IMR-90 (cell line): ENCODE measurements around the gene EYS. TPM values are rescaled to one million over a fixed set of nuclear protein-coding genes. Genes with fewer than 3 reads are reported as not detected.

ENCODE experiments used
- ATAC-seq: fragments of 200-7000 bp; cut with Tn5 transposase; 2 replicates; pipeline ENCODE4 v1.9.1; 2020; ENCODE audit warnings: low read depth, mild to moderate bottlenecking, moderate library complexity
- BruUV-seq: library from RNA; stranded (reverse); fragments of 400-500 nt; replicated peaks from 2 replicates; lab custom pipeline; 2021; lab: Mats Ljungman, UMichigan
- CTCF ChIA-PET: fragments of 300-600 bp; formaldehyde crosslinking; extraction: SDS; loops from one replicate; lab custom pipeline; 2021; ENCODE audit warnings: antibody characterized with exemption; lab: Yijun Ruan, JAX
- POLR2A ChIA-PET: fragments of 300-600 bp; sonication (Branson Sonifier 250); formaldehyde crosslinking; loops from one replicate; lab custom pipeline; 2022; ENCODE audit warnings: antibody characterized with exemption; ENCODE audit not compliant: unreplicated experiment; lab: Charles Lee
- DNase-seq: peaks from one replicate; pipeline ENCODE4 v3.0.0; 2013
- H2AFZ ChIP-seq: replicated peaks from 2 replicates; pipeline ENCODE3; 2013; ENCODE audit warnings: low read length, mild to moderate bottlenecking; ENCODE audit not compliant: poor library complexity
- H2AK5ac ChIP-seq: 2 replicates; pipeline ENCODE4 v1.6.1; 2013; ENCODE audit warnings: low read depth, low read length, inconsistent platforms
- H2AK9ac ChIP-seq: replicated peaks from 2 replicates; pipeline ENCODE3; 2013; ENCODE audit warnings: mild to moderate bottlenecking, low read depth, low read length, moderate library complexity; ENCODE audit not compliant: poor library complexity
- H2BK120ac ChIP-seq: 2 replicates; pipeline ENCODE4 v1.6.1; 2013; ENCODE audit warnings: low read depth, low read length, inconsistent platforms
- H2BK15ac ChIP-seq: 3 replicates; pipeline ENCODE4 v1.6.1; 2013; ENCODE audit warnings: low read depth, low read length, inconsistent platforms
- H2BK20ac ChIP-seq: 2 replicates; pipeline ENCODE4 v1.6.1; 2013; ENCODE audit warnings: low read depth, mild to moderate bottlenecking, inconsistent platforms, low read length, moderate library complexity
- H2BK5ac ChIP-seq: 2 replicates; pipeline ENCODE4 v1.6.1; 2013; ENCODE audit warnings: mild to moderate bottlenecking, low read depth, low read length, inconsistent platforms; ENCODE audit not compliant: poor library complexity, severe bottlenecking
- H3K14ac ChIP-seq: replicated peaks from 2 replicates; pipeline ENCODE4 v1.6.1; 2013; ENCODE audit warnings: low read depth, low read length, inconsistent platforms
- H3K18ac ChIP-seq: 2 replicates; pipeline ENCODE4 v1.6.1; 2013; ENCODE audit warnings: low read depth, low read length, control low read depth
- H3K23ac ChIP-seq: 2 replicates; pipeline ENCODE4 v1.6.1; 2013; ENCODE audit warnings: low read depth, low read length, inconsistent platforms
- H3K27ac ChIP-seq: 2 replicates; pipeline ENCODE4 v1.5.1; 2013; ENCODE audit warnings: mild to moderate bottlenecking, control low read depth, low read length; ENCODE audit not compliant: insufficient read depth
- H3K27me3 ChIP-seq: 2 replicates; pipeline ENCODE4 v1.6.1; 2013; ENCODE audit warnings: low read length; ENCODE audit not compliant: control insufficient read depth, insufficient read depth
- H3K36me3 ChIP-seq: 2 replicates; pipeline ENCODE4 v1.6.1; 2013; ENCODE audit warnings: low read length, mixed read lengths; ENCODE audit not compliant: control insufficient read depth, insufficient read depth
- H3K4ac ChIP-seq: 2 replicates; pipeline ENCODE4 v1.6.1; 2013; ENCODE audit warnings: low read depth, low read length, inconsistent platforms
- H3K4me1 ChIP-seq: 2 replicates; pipeline ENCODE4 v1.6.1; 2013; ENCODE audit warnings: low read length, mixed read lengths; ENCODE audit not compliant: control insufficient read depth, insufficient read depth
- H3K4me2 ChIP-seq: 2 replicates; pipeline ENCODE4 v1.6.1; 2013; ENCODE audit warnings: low read depth, mild to moderate bottlenecking, control low read depth, low read length, moderate library complexity
- H3K4me3 ChIP-seq: 2 replicates; pipeline ENCODE4 v1.5.1; 2013; ENCODE audit warnings: low read depth, mild to moderate bottlenecking, control low read depth, low read length, moderate library complexity; ENCODE audit not compliant: insufficient read depth
- H3K56ac ChIP-seq: 2 replicates; pipeline ENCODE4 v1.6.1; 2013; ENCODE audit warnings: low read length, inconsistent platforms; ENCODE audit not compliant: insufficient read depth; ENCODE audit errors: extremely low read depth
- H3K79me1 ChIP-seq, 2 experiments: 2 replicates each; pipeline ENCODE4 v1.6.1; 2013; ENCODE audit warnings: low read length in 2 of 2, inconsistent platforms in 1 of 2, low read depth in 1 of 2
- H3K9ac ChIP-seq: 2 replicates; pipeline ENCODE4 v1.6.1; 2013; ENCODE audit warnings: low read depth, low read length, control low read depth
- H3K9me1 ChIP-seq: 2 replicates; pipeline ENCODE4 v1.6.1; 2013; ENCODE audit warnings: low read length, inconsistent platforms; ENCODE audit not compliant: insufficient read depth
- H3K9me3 ChIP-seq: 2 replicates; pipeline ENCODE4 v1.6.1; 2013; ENCODE audit warnings: low read length; ENCODE audit not compliant: control insufficient read depth, insufficient read depth
- H4K20me1 ChIP-seq: 2 replicates; pipeline ENCODE4 v1.6.1; 2013; ENCODE audit warnings: low read length, inconsistent platforms; ENCODE audit not compliant: insufficient read depth
- H4K5ac ChIP-seq: 2 replicates; pipeline ENCODE4 v1.6.1; 2013; ENCODE audit warnings: mild to moderate bottlenecking, low read depth, low read length, control low read depth
- H4K8ac ChIP-seq, 2 experiments: 2 replicates each; pipeline ENCODE4 v1.6.1; 2013; ENCODE audit warnings: low read depth in 2 of 2, low read length in 2 of 2, control low read depth in 1 of 2, inconsistent platforms in 1 of 2
- H4K91ac ChIP-seq: 2 replicates; pipeline ENCODE4 v1.6.1; 2013; ENCODE audit warnings: low read depth, low read length, inconsistent platforms; ENCODE audit not compliant: insufficient read depth
- BHLHE40 ChIP-seq: fragments of 150-350 bp; IDR thresholded peaks from 2 replicates; pipeline ENCODE4 v1.6.1; 2016; ENCODE audit warnings: mild to moderate bottlenecking, low read depth, low read length
- MXI1 ChIP-seq: IDR thresholded peaks from 2 replicates; pipeline ENCODE4 v1.6.1; 2012; ENCODE audit warnings: low read depth, mild to moderate bottlenecking, low read length, moderate library complexity, borderline replicate concordance
- RAD21 ChIP-seq: IDR thresholded peaks from 2 replicates; pipeline ENCODE4 v1.6.1; 2012; ENCODE audit warnings: low read length, improper control_type of control experiment
- USF2 ChIP-seq: fragments of 150-350 bp; IDR thresholded peaks from 2 replicates; pipeline ENCODE4 v1.6.1; 2017; ENCODE audit warnings: mild to moderate bottlenecking, antibody characterized with exemption, low read length, low read depth
- WGBS, 2 experiments: methylation state at CpG; one replicate each; pipeline versions ENCODE4 v1.1.5 to v1.1.7; 2013; ENCODE audit warnings: missing lambda C conversion rate in 2 of 2; ENCODE audit not compliant: insufficient read length in 1 of 2; ENCODE audit errors: extremely low coverage in 2 of 2; 5-methylcytosine and 5-hydroxymethylcytosine counted together
- dilution Hi-C: fragments of 300-500 bp; cut with HindIII; formaldehyde crosslinking; loops from one replicate; pipeline ENCODE4 v1.14.3; 2018; ENCODE audit warnings: low sequenced_read_pairs; ENCODE audit not compliant: unreplicated experiment
- in situ Hi-C: fragments of 300-500 bp; cut with MboI; formaldehyde crosslinking; loops from 3 replicates; pipeline ENCODE4 v1.14.3; 2019; ENCODE audit warnings: low sequenced_read_pairs, inconsistent platforms, mixed read lengths
- intact Hi-C: fragments of 100-400 bp; cut with micrococcal nuclease; formaldehyde crosslinking; loops from 2 replicates; pipeline ENCODE4 v1.10.0; 2022
- polyA plus RNA-seq, 3 experiments: library from polyadenylated mRNA; depleted of rRNA; stranded (reverse); fragments of >200 nt; gene quantifications; 2 replicates each; pipeline ENCODE4 v1.2.3, GENCODE V29; 2012; ENCODE audit warnings: low replicate concordance in 1 of 3
- total RNA-seq: library from RNA; depleted of rRNA; stranded (reverse); fragments of >200 nt; gene quantifications from 2 replicates; pipeline ENCODE4 v1.2.3, GENCODE V29; 2012

The EYS gene
- total and polyA plus RNA-seq, 2 of the 4 experiments (the other 2 are of a cell fraction), result under 0.01 TPM; not detected in 1

DNA sequence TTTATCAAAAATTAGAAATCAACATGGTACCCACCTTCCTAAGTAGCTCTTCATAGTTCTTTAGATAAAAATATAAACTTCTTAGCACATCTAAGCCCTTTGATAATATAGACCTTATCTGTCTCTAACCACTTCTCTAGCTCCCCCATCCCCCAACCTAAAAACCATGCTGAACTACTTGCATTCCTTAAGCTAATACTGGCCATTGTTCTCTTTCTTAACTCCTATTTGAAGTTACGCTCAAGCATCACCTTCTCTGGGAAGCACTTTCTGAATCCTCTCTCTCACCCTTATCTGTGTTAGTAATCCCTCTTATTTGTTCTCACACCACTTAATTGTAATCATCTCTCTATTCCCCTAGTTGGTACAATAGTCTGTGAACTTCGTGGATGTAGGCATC, 1918.5 kb downstream of the EYS start:
- Histone ChIP-seq H3K4me3 (no peak overlapping the region), H3K27ac (no peak overlapping the region), H3K4ac (no peak overlapping the region), H2AFZ (no peak overlapping the region), H4K5ac (no peak overlapping the region), H3K23ac (no peak overlapping the region), H3K36me3 (no peaks in the 10 kb centered on the region), H2BK120ac (no peak overlapping the region), H3K27me3 (no peaks in the 10 kb centered on the region), H4K8ac (no peak overlapping the region), H3K9ac (no peak overlapping the region), H2AK9ac (no peak overlapping the region), H4K20me1 (no peaks in the 10 kb centered on the region), H3K18ac (no peak overlapping the region), H2BK20ac (no peak overlapping the region), H3K4me1 (no peaks in the 10 kb centered on the region), H2BK5ac (no peak overlapping the region), H3K4me2 (no peak overlapping the region), H2BK15ac (no peak overlapping the region), H3K14ac (no peak overlapping the region), H3K9me1 (0 out of 2 replicates have a peak, but pooled peaks cover 3% of the 10 kb centered on the region), H4K91ac (no peak overlapping the region), H2AK5ac (no peak overlapping the region), H3K9me3 (no peaks in the 10 kb centered on the region), H3K79me1 (no peaks in the 10 kb centered on the region), H3K56ac (no peak overlapping the region)
- 100% methylated on average over 1 of the region's 2 CpGs; no CpG with 5 or more reads in 1 of the 2 experiments for WGBS, 2 experiments
- intact Hi-C loops, result no loop called here
- ChIA-PET CTCF (no interaction called here), POLR2A (no interaction called here)
- in situ Hi-C loops, result no loop called here
- no TSS peak for BruUV-seq
- DNase-seq (no peak), ATAC-seq (no peak)
- TF ChIP-seq USF2 (no peak), MXI1 (no peak), RAD21 (no peak), BHLHE40 (no peak)
- dilution Hi-C loops, result no loop called here
